SK-N-SH treated with all-trans-retinoic acid at 6 μM for 48 hours (cell line): ENCODE results near the gene RBBP4.

ENCODE experiments used
- ATAC-seq: fragments of 200-7000 bp; cut with Tn5 transposase; 3 replicates; pipeline ENCODE4 v1.9.1; 2020; ENCODE audit warnings: mild to moderate bottlenecking, moderate library complexity
- ARNTL ChIP-seq: fragments of 450-650 bp; formaldehyde crosslinking; IDR thresholded peaks from 2 replicates; pipeline ENCODE4 v1.5.0; 2020; ENCODE audit warnings: low read depth, mild to moderate bottlenecking, moderate library complexity, borderline replicate concordance
- BACH2 ChIP-seq: fragments of 250-450 bp; sonication (Bioruptor Pico); IDR thresholded peaks from 2 replicates; pipeline ENCODE4 v1.9.0; 2021; ENCODE audit warnings: mild to moderate bottlenecking, borderline replicate concordance
- CSDC2 ChIP-seq: fragments of 250-450 bp; sonication (Bioruptor Pico); IDR thresholded peaks from 2 replicates; pipeline ENCODE4 v1.5.0; 2020; ENCODE audit warnings: mild to moderate bottlenecking, moderate library complexity
- ESRRG ChIP-seq: fragments of 250-450 bp; sonication (Bioruptor Pico); IDR thresholded peaks from 2 replicates; pipeline ENCODE4 v1.6.1; 2021; ENCODE audit warnings: mild to moderate bottlenecking
- GLIS3 ChIP-seq: fragments of 250-450 bp; sonication (Bioruptor Pico); IDR thresholded peaks from 2 replicates; pipeline ENCODE4 v1.5.0; 2020; ENCODE audit warnings: mild to moderate bottlenecking, moderate library complexity
- ISL1 ChIP-seq: fragments of 250-450 bp; sonication (Bioruptor Pico); IDR thresholded peaks from 2 replicates; pipeline ENCODE4 v2.1.2; 2022; ENCODE audit warnings: mild to moderate bottlenecking, moderate library complexity
- OSR1 ChIP-seq: fragments of 250-450 bp; sonication (Bioruptor Pico); IDR thresholded peaks from 2 replicates; pipeline ENCODE4 v1.8.0; 2022; ENCODE audit warnings: moderate library complexity, mild to moderate bottlenecking, inconsistent platforms
- PPARA ChIP-seq: fragments of 250-450 bp; sonication (Bioruptor Pico); IDR thresholded peaks from 2 replicates; pipeline ENCODE4 v1.5.0; 2020; ENCODE audit warnings: mild to moderate bottlenecking, borderline replicate concordance
- RARB ChIP-seq: fragments of 250-450 bp; sonication (Bioruptor Pico); IDR thresholded peaks from 2 replicates; pipeline ENCODE4 v1.8.0; 2021; ENCODE audit warnings: mild to moderate bottlenecking, moderate library complexity
- SNAI2 ChIP-seq: fragments of 250-450 bp; sonication (Bioruptor Pico); IDR thresholded peaks from 2 replicates; pipeline ENCODE4 v1.5.0; 2020; ENCODE audit warnings: mild to moderate bottlenecking, moderate library complexity
- TCF4 ChIP-seq: fragments of 250-450 bp; sonication (Bioruptor Pico); IDR thresholded peaks from 2 replicates; pipeline ENCODE4 v1.8.0; 2021; ENCODE audit warnings: mild to moderate bottlenecking, moderate library complexity, borderline replicate concordance
- TOX ChIP-seq: fragments of 250-450 bp; sonication (Bioruptor Pico); IDR thresholded peaks from 2 replicates; pipeline ENCODE4 v1.8.0; 2021; ENCODE audit warnings: mild to moderate bottlenecking, moderate library complexity, borderline replicate concordance
- ZC3H10 ChIP-seq: fragments of 250-450 bp; sonication (Bioruptor Pico); IDR thresholded peaks from 2 replicates; pipeline ENCODE4 v1.5.1; 2021; ENCODE audit warnings: mild to moderate bottlenecking, moderate library complexity
- ZFP3 ChIP-seq: fragments of 250-450 bp; sonication (Bioruptor Pico); IDR thresholded peaks from 2 replicates; pipeline ENCODE4 v1.5.0; 2020; ENCODE audit warnings: mild to moderate bottlenecking, moderate library complexity
- ZFP30 ChIP-seq: fragments of 450-650 bp; formaldehyde crosslinking; IDR thresholded peaks from 2 replicates; pipeline ENCODE4 v1.5.0; 2022; ENCODE audit warnings: mild to moderate bottlenecking, moderate library complexity
- ZNF565 ChIP-seq: fragments of 450-650 bp; formaldehyde crosslinking; conservative IDR thresholded peaks from 2 replicates; pipeline ENCODE4 v1.5.0; 2020; ENCODE audit warnings: low read depth, mild to moderate bottlenecking, moderate library complexity
- ZNF70 ChIP-seq: fragments of 450-650 bp; formaldehyde crosslinking; IDR thresholded peaks from 2 replicates; pipeline ENCODE4 v1.5.0; 2020; ENCODE audit warnings: mild to moderate bottlenecking, moderate library complexity
- ZNF8 ChIP-seq: fragments of 450-650 bp; formaldehyde crosslinking; IDR thresholded peaks from 2 replicates; pipeline ENCODE4 v1.5.0; 2020; ENCODE audit warnings: mild to moderate bottlenecking, moderate library complexity
- TF ChIP-seq, protein P1 (sequence below): fragments of 250-450 bp; sonication (Bioruptor Pico); IDR thresholded peaks from 2 replicates; pipeline ENCODE4 v1.8.0; 2020; ENCODE audit warnings: mild to moderate bottlenecking, moderate library complexity, borderline replicate concordance
- TF ChIP-seq, protein P2 (sequence below): fragments of 250-450 bp; sonication (Bioruptor Pico); IDR thresholded peaks from 2 replicates; pipeline ENCODE4 v1.5.0; 2020; ENCODE audit warnings: mild to moderate bottlenecking, moderate library complexity
- TF ChIP-seq, protein P3 (sequence below): fragments of 250-450 bp; sonication (Bioruptor Pico); IDR thresholded peaks from 2 replicates; pipeline ENCODE4 v1.5.1; 2021; ENCODE audit warnings: mild to moderate bottlenecking, moderate library complexity
- TF ChIP-seq, protein P4 (sequence below): fragments of 250-450 bp; sonication (Bioruptor Pico); IDR thresholded peaks from 2 replicates; pipeline ENCODE4 v1.5.1; 2020; ENCODE audit warnings: low read depth, mild to moderate bottlenecking, moderate library complexity
- TF ChIP-seq, protein P5 (sequence below): fragments of 250-450 bp; sonication (Bioruptor Pico); IDR thresholded peaks from 2 replicates; pipeline ENCODE4 v1.8.0; 2021; ENCODE audit warnings: low read depth, mild to moderate bottlenecking, moderate library complexity, borderline replicate concordance

The RBBP4 gene

DNA sequence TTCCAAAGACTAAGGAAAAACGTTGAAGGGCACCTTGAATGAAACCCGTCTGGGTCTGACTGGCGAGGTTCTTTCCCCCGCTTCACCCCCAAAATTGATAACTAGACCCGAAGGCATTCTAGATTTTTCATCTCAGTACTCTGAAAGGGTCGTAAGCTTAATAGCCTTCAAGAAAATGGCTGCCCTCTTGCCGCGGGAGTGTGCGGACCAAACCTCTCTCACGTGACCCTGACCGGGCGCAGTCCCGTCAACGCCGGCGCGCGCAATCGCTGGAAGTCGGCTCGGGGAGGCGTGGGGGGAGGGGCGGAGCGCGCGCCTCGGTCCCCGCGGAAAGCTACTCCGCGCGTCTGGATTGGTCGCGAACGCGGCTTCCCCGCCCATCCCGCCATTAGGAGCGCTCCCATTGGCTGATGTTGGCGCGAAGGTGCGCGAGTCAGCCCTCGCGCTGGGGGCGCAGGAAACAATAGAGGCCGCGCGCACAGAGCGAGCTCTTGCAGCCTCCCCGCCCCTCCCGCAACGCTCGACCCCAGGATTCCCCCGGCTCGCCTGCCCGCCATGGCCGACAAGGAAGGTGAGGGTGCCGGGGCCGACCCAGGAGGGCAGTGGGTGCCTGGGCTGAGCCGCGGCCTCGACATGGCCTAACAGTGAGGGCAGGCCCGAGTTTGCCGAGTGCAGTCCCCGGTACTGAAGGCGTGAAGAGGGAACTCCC lies at the start of gene RBBP4:
Gene RBBP4 (plus strand): TSS at position 457 of the 709 bp plus-strand sequence. CDS start 99 bp downstream, at position 556.
- no peak for TF ChIP-seq GLIS3
- TF ChIP-seq, protein P1, sequence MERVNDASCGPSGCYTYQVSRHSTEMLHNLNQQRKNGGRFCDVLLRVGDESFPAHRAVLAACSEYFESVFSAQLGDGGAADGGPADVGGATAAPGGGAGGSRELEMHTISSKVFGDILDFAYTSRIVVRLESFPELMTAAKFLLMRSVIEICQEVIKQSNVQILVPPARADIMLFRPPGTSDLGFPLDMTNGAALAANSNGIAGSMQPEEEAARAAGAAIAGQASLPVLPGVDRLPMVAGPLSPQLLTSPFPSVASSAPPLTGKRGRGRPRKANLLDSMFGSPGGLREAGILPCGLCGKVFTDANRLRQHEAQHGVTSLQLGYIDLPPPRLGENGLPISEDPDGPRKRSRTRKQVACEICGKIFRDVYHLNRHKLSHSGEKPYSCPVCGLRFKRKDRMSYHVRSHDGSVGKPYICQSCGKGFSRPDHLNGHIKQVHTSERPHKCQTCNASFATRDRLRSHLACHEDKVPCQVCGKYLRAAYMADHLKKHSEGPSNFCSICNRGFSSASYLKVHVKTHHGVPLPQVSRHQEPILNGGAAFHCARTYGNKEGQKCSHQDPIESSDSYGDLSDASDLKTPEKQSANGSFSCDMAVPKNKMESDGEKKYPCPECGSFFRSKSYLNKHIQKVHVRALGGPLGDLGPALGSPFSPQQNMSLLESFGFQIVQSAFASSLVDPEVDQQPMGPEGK (CRISPR knock-in tag): peak; percentile 58; the same call in 1 of the 2 replicates
- peak; percentile 85 for TF ChIP-seq TOX
- TF ChIP-seq, protein P2, sequence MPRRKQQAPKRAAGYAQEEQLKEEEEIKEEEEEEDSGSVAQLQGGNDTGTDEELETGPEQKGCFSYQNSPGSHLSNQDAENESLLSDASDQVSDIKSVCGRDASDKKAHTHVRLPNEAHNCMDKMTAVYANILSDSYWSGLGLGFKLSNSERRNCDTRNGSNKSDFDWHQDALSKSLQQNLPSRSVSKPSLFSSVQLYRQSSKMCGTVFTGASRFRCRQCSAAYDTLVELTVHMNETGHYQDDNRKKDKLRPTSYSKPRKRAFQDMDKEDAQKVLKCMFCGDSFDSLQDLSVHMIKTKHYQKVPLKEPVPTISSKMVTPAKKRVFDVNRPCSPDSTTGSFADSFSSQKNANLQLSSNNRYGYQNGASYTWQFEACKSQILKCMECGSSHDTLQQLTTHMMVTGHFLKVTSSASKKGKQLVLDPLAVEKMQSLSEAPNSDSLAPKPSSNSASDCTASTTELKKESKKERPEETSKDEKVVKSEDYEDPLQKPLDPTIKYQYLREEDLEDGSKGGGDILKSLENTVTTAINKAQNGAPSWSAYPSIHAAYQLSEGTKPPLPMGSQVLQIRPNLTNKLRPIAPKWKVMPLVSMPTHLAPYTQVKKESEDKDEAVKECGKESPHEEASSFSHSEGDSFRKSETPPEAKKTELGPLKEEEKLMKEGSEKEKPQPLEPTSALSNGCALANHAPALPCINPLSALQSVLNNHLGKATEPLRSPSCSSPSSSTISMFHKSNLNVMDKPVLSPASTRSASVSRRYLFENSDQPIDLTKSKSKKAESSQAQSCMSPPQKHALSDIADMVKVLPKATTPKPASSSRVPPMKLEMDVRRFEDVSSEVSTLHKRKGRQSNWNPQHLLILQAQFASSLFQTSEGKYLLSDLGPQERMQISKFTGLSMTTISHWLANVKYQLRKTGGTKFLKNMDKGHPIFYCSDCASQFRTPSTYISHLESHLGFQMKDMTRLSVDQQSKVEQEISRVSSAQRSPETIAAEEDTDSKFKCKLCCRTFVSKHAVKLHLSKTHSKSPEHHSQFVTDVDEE (CRISPR knock-in tag): peak; percentile 86
- TF ChIP-seq ZFP30 (CRISPR knock-in tag): peak; percentile 29; the same call in 1 of the 2 replicates
- TF ChIP-seq RARB: peak; percentile 89
- TF ChIP-seq ESRRG: peak; percentile 33; the same call in 1 of the 2 replicates
- TF ChIP-seq ZFP3 (CRISPR knock-in tag): peak; percentile 88
- TF ChIP-seq, protein P3, sequence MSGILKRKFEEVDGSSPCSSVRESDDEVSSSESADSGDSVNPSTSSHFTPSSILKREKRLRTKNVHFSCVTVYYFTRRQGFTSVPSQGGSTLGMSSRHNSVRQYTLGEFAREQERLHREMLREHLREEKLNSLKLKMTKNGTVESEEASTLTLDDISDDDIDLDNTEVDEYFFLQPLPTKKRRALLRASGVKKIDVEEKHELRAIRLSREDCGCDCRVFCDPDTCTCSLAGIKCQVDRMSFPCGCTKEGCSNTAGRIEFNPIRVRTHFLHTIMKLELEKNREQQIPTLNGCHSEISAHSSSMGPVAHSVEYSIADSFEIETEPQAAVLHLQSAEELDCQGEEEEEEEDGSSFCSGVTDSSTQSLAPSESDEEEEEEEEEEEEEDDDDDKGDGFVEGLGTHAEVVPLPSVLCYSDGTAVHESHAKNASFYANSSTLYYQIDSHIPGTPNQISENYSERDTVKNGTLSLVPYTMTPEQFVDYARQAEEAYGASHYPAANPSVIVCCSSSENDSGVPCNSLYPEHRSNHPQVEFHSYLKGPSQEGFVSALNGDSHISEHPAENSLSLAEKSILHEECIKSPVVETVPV (CRISPR knock-in tag): no peak
- TF ChIP-seq ARNTL: peak; percentile 68; the same call in 1 of the 2 replicates
- TF ChIP-seq, protein P4, sequence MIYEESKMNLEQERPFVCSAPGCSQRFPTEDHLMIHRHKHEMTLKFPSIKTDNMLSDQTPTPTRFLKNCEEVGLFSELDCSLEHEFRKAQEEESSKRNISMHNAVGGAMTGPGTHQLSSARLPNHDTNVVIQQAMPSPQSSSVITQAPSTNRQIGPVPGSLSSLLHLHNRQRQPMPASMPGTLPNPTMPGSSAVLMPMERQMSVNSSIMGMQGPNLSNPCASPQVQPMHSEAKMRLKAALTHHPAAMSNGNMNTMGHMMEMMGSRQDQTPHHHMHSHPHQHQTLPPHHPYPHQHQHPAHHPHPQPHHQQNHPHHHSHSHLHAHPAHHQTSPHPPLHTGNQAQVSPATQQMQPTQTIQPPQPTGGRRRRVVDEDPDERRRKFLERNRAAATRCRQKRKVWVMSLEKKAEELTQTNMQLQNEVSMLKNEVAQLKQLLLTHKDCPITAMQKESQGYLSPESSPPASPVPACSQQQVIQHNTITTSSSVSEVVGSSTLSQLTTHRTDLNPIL (CRISPR knock-in tag): no peak
- TF ChIP-seq OSR1 (CRISPR knock-in tag): no peak
- TF ChIP-seq BACH2 (CRISPR knock-in tag): no peak
- no peak for TF ChIP-seq PPARA (CRISPR knock-in tag)
- TF ChIP-seq ZC3H10 (CRISPR knock-in tag): peak; percentile 84
- TF ChIP-seq ISL1: peak; percentile 43; the same call in 1 of the 2 replicates
- no peak for TF ChIP-seq ZNF70 (CRISPR knock-in tag)
- TF ChIP-seq, protein P5, sequence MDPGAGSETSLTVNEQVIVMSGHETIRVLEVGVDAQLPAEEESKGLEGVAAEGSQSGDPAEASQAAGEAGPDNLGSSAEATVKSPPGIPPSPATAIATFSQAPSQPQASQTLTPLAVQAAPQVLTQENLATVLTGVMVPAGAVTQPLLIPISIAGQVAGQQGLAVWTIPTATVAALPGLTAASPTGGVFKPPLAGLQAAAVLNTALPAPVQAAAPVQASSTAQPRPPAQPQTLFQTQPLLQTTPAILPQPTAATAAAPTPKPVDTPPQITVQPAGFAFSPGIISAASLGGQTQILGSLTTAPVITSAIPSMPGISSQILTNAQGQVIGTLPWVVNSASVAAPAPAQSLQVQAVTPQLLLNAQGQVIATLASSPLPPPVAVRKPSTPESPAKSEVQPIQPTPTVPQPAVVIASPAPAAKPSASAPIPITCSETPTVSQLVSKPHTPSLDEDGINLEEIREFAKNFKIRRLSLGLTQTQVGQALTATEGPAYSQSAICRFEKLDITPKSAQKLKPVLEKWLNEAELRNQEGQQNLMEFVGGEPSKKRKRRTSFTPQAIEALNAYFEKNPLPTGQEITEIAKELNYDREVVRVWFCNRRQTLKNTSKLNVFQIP (CRISPR knock-in tag): peak; percentile 75; the same call in 1 of the 2 replicates
- TF ChIP-seq ZNF565 (CRISPR knock-in tag): 0 out of 2 replicates have a peak, but pooled peaks have one; percentile 38
- peak; percentile 99 for TF ChIP-seq CSDC2 (CRISPR knock-in tag)
- peak; percentile 97 for TF ChIP-seq SNAI2 (CRISPR knock-in tag)
- TF ChIP-seq ZNF8 (CRISPR knock-in tag): peak; percentile 59; the same call in 1 of the 2 replicates
- no peak for TF ChIP-seq TCF4 (CRISPR knock-in tag)
- ATAC-seq: peak; percentile 94

DNA sequence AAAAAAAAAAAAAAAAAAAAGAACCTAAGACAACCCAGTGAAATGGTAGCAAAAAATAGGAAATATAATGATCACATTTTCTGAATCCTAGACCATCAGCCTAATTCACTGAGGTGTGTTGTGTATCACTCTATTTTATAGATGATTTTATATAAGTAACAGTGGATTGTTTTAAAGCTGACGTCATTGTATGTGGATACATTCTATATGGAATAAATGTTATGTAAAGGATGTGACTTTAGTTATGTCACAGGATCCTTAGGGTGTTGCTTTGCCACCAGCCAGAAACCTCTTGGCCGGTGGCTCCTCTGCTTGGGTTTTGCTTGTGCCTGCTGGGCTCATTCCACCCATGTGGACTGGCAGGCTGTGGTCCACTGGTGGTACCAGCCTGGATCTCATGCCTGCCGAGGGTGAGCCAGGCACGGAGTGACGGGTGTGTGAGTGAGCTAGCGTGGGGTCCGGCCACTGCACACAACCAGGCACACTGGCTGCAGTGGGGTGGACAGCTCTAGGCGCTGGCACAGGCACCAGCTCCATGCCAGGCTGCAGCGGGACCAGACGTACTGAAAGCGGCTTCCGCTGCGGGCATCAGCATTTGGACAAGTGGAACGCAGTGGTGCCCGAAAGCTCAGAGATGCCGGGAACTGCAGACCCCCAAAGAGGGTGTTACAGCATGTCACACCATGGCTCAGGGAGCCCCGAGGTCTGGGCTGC lies 45.1 kb upstream of the RBBP4 start:
- no peak for ATAC-seq
- TF ChIP-seq ZNF565 (CRISPR knock-in tag): no peak
- TF ChIP-seq, protein P4 (CRISPR knock-in tag): no peak
- TF ChIP-seq ISL1: no peak
- no peak for TF ChIP-seq ZFP3 (CRISPR knock-in tag)
- TF ChIP-seq SNAI2 (CRISPR knock-in tag): no peak
- no peak for TF ChIP-seq TOX
- TF ChIP-seq ARNTL: no peak
- TF ChIP-seq, protein P5 (CRISPR knock-in tag): no peak
- TF ChIP-seq, protein P3 (CRISPR knock-in tag): no peak
- no peak for TF ChIP-seq ESRRG
- TF ChIP-seq TCF4 (CRISPR knock-in tag): no peak
- TF ChIP-seq ZC3H10 (CRISPR knock-in tag): no peak
- no peak for TF ChIP-seq CSDC2 (CRISPR knock-in tag)
- TF ChIP-seq BACH2 (CRISPR knock-in tag): no peak
